Peyer's patch (tissue), 4 donors: ENCODE results near the gene CALHM3.

ENCODE experiments used
- POLR2A ChIP-seq, 2 donors: fragments of 450-650 bp; IDR thresholded peaks; one replicate each; pipeline ENCODE4 v1.5.1; 2017; ENCODE audit warnings: antibody characterized with exemption in 2 of 2, mild to moderate bottlenecking in 2 of 2, moderate library complexity in 2 of 2
- TF ChIP-seq, protein P1 (sequence below), 6 experiments: fragments of 450-650 bp in 4 of 6; fragments of 200-600 bp in 2 of 6; sonication (generic) in 1 of 6; IDR thresholded peaks; one replicate each; pipeline ENCODE4 v1.5.1; 2017 to 2019; ENCODE audit warnings: antibody characterized with exemption in 6 of 6, mild to moderate bottlenecking in 3 of 6, moderate library complexity in 1 of 6

DNA sequence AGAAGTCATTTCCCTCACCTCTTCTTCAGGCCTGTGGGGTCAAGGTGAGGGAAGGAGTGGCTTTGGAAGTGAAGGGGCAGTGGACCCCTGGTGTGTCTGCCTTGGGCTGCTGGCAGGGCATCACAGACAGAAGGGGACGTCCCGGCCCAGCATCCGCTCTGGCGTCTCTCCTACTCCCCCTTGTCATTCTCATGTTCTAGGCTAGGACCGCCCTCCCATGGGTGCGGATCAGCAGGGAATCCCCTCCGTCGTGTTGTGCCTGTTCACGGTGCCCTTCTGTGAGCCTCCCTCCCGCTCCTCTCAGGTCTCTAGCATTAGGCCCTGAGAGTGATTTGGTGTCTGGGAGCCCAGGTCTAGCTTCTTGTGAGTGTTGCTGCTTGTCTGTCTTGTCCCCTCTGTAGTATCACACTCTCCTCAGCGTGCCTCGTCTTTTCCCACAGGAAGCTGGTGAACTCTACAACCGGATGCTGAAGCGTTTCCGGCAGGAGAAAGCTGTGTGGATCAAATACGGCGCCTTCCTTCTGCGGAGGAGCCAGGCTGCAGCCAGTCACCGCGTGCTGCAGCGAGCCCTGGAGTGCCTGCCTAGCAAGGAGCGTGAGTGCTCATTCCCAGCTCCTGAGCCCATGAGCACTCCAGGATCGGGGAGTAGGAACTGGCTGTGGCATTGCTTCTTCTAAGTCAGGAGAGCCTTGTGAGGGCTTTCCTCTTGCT is 35.4 kb downstream of the CALHM3 start:
- TF ChIP-seq, protein P1, sequence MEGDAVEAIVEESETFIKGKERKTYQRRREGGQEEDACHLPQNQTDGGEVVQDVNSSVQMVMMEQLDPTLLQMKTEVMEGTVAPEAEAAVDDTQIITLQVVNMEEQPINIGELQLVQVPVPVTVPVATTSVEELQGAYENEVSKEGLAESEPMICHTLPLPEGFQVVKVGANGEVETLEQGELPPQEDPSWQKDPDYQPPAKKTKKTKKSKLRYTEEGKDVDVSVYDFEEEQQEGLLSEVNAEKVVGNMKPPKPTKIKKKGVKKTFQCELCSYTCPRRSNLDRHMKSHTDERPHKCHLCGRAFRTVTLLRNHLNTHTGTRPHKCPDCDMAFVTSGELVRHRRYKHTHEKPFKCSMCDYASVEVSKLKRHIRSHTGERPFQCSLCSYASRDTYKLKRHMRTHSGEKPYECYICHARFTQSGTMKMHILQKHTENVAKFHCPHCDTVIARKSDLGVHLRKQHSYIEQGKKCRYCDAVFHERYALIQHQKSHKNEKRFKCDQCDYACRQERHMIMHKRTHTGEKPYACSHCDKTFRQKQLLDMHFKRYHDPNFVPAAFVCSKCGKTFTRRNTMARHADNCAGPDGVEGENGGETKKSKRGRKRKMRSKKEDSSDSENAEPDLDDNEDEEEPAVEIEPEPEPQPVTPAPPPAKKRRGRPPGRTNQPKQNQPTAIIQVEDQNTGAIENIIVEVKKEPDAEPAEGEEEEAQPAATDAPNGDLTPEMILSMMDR (IDR thresholded peaks at IDR 0.05) = no peak
- no peak for TF ChIP-seq POLR2A (IDR thresholded peaks at IDR 0.05)
